Ramos (cell line): Measurements from ENCODE around the gene SRSF6.
"Not testable (repeated sequence)": the region's sequence is repeated elsewhere in the genome, so short reads cannot be mapped to it uniquely, and the experiment has no call there.

ENCODE experiments used
- in situ Hi-C: fragments of 300-500 bp; cut with MboI; formaldehyde crosslinking; loops from one replicate; pipeline ENCODE4 v1.14.3; 2022; ENCODE audit warnings: low sequenced_read_pairs; ENCODE audit not compliant: unreplicated experiment

Gene SRSF6

GRCh38 chr20:43446361-43446879, 11.3 kb upstream of the SRSF6 start:
- in situ Hi-C loops = loop anchor here (5.0 kb wide), 1 partner anchor 636 kb away; no protein-coding TSS in a partner anchor

GRCh38 chr20:43448431-43448747, 9.3 kb upstream of the SRSF6 start:
- in situ Hi-C loops = loop anchor here (5.0 kb wide), 1 partner anchor 634 kb away; no protein-coding TSS in a partner anchor

GRCh38 chr20:43448748-43449535, 8.8 kb upstream of the SRSF6 start:
- in situ Hi-C loops = loop anchor here (5.0 kb wide), 1 partner anchor 633 kb away; no protein-coding TSS in a partner anchor

GRCh38 chr20:43450841-43451799, 6.6 kb upstream of the SRSF6 start:
- in situ Hi-C loops = no loop called here

GRCh38 chr20:43452404-43453126, 5.1 kb upstream of the SRSF6 start:
- in situ Hi-C loops = no loop called here

GRCh38 chr20:43456252-43456651, 1.4 kb upstream of the SRSF6 start:
- in situ Hi-C loops = not testable (repeated sequence)

- in situ Hi-C loops = no loop called here
Observed at GRCh38 chr20:43456809-43457639, 672 bp upstream of the SRSF6 start.

- in situ Hi-C loops = no loop called here
Observed at GRCh38 chr20:43458422-43458924, 777 bp downstream of the SRSF6 start.

GRCh38 chr20:43459022-43459942, 1.6 kb downstream of the SRSF6 start:
- in situ Hi-C loops = no loop called here

- in situ Hi-C loops = no loop called here
Observed at GRCh38 chr20:43460172-43460829, 2.6 kb downstream of the SRSF6 start.

GRCh38 chr20:43460830-43461200, 3.1 kb downstream of the SRSF6 start:
- in situ Hi-C loops = no loop called here

GRCh38 chr20:43461894-43462659, 4.4 kb downstream of the SRSF6 start:
- in situ Hi-C loops = no loop called here

- in situ Hi-C loops = no loop called here
Observed at GRCh38 chr20:43462660-43463526, 5.2 kb downstream of the SRSF6 start.

- in situ Hi-C loops = no loop called here
Observed at GRCh38 chr20:43463527-43464218, 6.0 kb downstream of the SRSF6 start.

- in situ Hi-C loops = no loop called here
Observed at GRCh38 chr20:43464219-43464790, 6.6 kb downstream of the SRSF6 start.
